HG03095 (cell line): ENCODE data around the gene NIPSNAP2.
"Not testable (repeated sequence)": the region's sequence is repeated elsewhere in the genome, so short reads cannot be mapped to it uniquely, and the experiment has no call there.

Source experiments
- ATAC-seq: cut with Tn5 transposase; IDR thresholded peaks from one replicate; pipeline ENCODE4 v1.9.1; 2021; ENCODE audit warnings: moderate library complexity; ENCODE audit not compliant: unreplicated experiment

Gene NIPSNAP2

DNA sequence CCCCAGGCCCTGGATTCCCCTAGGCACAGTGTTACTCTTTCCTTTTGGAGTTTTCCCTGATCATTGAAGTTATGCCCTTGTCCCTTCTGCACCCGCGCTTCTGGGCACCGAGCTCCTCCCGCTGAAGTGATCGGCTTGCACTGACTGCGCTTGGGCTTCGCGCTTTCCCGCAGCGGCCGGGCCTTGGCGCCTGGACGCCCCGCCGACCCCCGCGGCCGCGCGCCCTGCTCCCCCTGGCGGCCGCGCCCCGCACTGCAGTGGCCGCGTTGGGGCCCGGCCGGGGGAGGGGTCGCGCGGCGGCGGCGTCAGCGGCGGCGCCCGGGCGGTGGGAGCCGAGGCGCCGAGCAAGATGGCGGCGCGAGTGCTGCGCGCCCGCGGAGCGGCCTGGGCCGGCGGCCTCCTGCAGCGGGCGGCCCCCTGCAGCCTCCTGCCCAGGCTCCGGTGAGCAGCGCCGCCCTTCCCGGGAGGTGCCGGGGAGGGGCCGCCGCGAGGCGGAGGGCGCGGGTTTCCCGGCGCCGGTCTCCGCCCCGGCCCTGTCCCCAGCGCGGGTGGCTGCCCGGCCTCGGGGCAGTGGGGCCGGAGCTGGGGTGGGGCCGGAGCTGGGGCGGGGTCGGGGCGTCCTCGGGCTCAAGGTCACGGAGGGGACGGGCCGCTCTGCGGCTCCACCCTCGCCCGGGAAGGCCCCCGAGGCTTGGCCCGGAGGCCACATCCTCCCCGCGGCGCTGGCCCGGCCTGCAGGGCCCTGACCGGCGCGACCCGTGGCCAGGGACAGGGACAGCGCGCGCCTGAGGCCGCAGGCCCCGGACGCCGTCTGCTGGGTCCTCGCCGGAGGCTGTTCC lies at the start of gene NIPSNAP2:
Gene NIPSNAP2 (plus strand): TSS at position 325 of the 839 bp plus-strand sequence. CDS start 25 bp downstream, at position 350.
- ATAC-seq: peak; percentile 73

DNA sequence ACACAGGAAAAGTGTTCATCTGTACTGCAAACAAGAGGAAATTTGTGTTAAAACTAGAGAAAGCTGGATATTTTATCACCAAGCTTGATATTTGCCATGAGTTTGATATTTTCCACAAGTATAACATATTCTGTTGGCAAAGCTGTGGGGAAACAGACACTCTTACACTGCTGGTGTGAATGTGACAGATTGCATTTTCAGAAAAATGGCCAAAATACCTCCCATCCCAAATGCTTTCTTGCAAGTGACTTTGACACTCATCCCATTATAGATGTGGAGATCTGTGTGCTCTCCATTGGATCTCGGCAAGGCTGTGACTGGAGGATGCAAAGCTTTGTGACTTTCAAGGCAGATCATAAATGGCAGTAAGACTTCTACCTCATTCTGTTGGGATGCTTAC lies 46.6 kb upstream of the NIPSNAP2 start:
- ATAC-seq: no peak

DNA sequence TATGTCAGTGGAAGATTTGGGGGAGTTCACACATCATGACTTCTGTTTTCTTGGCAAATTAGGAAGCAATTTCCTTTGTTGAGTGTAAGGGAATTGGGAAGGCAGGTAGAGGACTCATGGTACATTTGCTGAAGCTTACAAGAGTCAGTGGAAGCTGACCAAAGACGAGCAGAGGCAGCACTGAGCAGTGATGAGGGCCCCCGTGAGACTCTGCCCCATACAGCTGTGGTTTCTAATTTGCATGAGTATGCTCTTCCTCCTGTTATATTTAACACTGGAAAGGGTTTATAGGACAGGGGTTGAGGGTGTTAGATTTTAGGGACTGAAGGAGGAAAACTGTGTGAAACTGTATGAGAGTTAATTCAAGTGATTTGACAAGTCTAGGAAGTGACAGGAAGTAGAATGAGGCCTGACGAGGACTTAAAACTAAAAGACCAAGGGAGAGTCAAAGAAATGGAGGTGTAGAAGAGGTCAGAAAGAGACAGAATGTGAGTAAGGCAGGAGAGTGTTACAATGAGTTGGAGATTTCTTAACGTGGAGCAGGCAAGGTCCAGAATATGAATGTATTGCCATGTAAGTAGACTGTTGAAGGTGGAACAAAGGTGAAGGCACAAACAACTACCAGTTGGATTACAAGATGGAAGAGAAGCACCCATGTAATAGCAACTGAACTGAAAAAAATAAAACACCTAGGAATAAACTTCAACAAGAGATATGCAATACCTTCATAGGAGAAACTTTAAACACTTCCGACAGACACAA lies 36.2 kb upstream of the NIPSNAP2 start:
- ATAC-seq: no peak

DNA sequence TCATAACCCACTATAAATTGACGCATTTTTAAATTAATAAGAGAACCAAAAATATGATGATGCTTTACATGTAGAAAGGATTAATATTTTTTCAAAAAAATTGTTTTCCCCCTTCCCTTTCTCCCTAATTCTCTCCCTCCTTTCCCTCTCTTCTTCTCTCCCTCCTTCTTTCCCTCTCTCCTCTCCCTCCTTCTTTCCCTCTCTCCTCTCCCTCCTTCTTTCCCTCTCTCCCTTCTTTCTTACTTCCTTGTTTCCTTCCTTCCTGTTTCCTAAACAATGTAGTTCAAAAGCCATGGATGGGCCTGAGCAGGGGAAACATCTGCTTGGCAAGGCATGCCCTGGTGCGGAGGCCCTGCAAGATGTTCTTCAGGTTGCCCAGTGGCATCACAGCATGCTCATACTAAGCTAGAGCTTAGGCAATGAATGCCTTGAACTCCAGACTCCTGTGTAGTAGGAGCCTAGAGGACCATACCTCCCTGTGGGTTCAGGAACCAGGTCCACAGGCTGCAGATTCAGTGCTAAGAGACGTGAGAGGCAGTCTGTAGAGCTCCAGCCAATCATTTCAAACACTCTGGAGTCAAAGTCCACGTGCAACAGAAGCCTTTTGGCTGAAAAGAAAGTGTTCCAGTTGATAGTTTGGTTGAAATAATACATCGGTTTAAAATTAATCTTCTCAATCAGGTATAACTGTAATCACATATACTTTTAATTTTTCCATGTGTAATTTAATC lies 32.8 kb upstream of the NIPSNAP2 start:
- ATAC-seq: no peak

DNA sequence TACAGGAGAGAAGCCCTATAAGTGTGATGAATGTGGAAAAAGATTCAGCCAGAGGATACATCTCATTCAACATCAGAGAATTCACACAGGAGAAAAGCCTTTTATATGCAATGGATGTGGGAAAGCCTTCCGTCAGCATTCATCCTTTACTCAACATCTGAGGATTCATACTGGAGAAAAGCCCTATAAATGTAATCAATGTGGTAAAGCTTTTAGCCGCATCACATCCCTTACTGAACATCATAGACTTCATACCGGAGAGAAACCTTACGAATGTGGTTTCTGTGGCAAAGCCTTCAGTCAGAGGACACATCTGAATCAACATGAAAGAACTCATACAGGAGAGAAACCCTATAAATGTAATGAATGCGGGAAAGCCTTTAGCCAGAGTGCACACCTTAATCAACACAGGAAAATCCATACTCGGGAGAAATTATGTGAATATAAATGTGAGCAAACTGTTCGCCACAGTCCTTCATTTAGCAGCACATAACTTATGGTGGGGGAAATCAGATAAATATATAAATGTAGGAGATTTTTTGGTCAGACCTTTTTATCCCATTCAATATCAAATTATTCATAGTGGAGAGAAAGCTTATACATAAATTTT lies 24.8 kb upstream of the NIPSNAP2 start:
- ATAC-seq: no peak

GRCh38 chr7:55946545-55946944 lies 17.8 kb upstream of the NIPSNAP2 start:
- ATAC-seq: no peak

DNA sequence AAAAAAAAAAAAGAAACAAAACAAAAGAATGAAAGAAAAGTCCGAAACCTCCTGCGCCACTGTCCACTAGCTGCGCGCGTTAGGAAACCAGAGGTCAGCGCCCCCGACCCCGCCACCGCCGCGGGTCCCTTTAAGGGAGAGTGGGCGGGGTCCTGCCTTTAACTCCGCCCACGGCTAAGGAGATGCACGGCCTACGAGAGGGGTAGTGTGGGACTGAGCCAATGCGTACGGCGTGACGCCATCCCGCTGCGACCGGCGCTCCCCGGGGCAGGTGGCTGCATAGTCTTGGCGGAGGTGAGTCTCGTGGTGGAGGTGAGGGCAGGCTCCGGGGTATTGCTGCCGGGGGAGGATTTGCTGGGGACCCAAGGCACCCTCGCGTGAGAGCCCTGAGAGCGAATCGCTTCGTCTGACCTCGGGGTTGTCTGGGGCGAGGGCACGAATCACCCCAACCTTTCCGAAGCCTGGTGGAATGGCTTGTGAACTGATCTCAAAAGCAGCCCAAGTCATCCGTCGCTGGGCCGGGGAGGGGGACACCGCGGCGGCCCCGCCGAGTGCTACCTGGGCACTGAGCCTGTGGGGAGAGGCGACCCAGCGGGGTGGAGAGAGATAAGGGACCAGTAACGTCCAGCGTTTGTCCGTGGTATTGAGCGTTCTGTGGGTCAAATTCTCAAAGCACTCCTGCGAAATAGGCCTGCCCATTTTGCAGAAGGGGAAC lies 12.6 kb upstream of the NIPSNAP2 start, which contains the start of gene MRPS17:
Gene MRPS17 (plus strand): TSS at position 241 of the 715 bp plus-strand sequence. CDS start 1,319 bp downstream, outside the sequence.
- peak; percentile 99 for ATAC-seq

DNA sequence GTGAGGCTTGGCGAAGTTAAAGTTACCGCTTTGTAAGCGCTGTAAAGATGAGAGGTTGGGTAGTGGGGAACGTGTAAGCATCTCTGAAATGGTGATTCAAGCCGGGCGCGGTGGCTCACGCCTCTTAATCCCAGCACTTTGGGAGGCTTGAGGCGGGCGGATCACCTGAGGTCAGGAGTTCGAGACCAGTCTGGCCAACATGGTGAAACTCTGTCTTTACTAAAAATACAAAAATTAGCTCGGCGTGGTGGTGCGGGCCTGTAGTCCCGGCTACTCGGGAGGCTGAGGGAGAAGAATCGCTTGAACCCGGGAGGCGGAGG lies 12.1 kb upstream of the NIPSNAP2 start:
- ATAC-seq: not testable (repeated sequence)

DNA sequence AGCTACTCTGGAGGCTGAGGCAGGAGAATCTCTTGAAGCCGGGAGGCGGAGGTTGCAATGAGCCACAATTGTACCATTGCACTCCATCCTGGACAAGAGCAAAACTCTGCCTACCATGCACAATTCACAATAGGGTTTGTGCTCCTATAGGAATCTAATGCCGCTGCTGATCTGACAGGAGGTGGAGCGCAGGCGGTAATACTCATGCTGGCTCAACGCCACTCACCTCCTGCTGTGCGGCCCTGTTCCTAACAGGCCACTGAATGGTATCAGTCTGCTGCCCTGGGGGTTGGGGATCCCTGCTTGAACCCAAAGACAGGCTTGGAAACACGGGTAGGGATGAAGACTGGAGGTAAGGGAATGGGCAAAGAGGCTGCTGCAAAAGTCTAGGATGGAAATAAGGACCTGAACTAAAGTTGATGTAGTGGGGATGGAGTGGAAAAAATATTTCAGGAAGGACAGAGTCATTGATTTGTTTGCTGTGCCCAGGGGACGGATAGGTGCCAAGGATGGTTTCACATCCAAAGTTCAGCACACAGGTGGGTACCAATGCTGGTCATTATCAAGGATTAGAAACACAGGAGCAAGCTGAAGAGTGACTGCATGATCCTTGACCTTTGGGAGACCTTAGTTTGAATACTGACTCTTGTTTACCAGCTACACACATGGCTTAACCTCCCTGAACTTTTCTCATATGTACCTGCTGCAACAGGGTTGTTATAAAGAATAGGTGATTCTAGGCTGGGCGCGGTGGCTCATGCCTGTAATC lies 10.5 kb upstream of the NIPSNAP2 start:
- no peak for ATAC-seq

- no peak for ATAC-seq
Observed at GRCh38 chr7:55957190-55957589, 7.2 kb upstream of the NIPSNAP2 start.

DNA sequence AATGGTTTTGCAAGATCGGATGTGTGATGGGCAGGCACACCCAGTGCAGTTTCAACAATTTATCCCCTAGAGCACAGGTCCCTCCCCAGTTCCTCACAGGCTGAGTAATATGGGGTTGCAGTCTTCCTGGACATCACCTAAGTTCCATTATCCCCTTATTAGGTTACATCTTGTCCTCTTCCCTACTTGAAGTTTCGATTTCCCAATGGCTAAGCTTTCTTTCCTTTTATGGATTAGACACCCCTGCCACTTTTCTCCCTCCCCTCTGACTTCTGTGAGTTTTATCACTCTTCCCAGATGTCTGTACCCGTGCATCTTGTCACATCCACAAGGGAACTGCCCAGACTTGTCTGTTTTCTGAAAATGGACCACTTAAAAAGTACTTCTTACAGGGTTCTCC lies 2.4 kb upstream of the NIPSNAP2 start:
- ATAC-seq: no peak

DNA sequence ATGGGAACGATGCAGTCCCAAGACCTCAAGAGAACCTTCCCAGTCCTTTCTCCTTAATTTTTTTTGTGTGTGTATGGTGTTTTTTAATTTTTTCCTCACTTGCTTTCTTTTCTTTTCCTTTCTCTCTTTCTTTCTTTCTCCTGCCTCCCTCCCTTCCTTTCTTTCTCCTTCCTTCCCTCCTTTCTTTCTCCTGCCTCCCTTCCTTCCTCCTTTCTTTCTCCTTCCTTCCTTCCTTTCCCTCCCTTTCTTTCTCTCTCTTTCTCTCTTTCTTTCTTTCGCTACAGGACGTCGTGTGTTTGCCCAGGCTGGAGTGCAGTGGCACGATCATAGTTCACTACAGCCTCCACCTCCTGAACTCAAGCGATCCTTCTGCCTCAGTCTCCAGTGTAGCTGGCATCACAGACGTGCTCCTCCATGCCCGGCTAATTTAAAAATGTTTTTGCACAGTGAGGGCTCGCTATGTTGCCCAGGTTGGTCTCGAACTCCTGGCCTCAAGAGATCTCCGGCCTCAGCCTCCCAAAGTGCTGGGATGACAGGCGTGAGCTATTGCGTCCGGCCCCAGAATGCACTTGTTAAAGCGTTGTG lies 709 bp upstream of the NIPSNAP2 start:
- ATAC-seq: no peak

DNA sequence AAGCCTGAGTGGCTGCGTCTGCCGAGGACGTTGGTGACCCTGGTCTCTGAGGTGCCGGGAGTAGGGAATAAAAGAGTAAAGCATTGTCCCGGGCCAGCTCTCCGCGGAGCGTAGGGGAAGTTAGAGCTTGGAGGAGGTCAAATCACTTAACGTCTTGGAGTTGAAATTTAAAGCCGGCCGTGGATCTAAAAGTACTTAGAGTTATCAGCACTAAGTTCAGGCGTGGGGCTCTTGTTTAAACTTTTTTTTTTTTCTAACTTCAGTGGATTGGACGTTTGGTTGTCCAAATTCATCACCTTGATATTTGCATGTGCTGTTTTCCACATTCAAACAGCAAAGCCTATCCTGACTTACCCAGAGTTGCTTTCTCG lies 700 bp downstream of the NIPSNAP2 start:
- no peak for ATAC-seq

- no peak for ATAC-seq
Observed at GRCh38 chr7:55965805-55966421, 1.5 kb downstream of the NIPSNAP2 start.

GRCh38 chr7:55966851-55967250 lies 2.5 kb downstream of the NIPSNAP2 start:
- ATAC-seq: no peak

DNA sequence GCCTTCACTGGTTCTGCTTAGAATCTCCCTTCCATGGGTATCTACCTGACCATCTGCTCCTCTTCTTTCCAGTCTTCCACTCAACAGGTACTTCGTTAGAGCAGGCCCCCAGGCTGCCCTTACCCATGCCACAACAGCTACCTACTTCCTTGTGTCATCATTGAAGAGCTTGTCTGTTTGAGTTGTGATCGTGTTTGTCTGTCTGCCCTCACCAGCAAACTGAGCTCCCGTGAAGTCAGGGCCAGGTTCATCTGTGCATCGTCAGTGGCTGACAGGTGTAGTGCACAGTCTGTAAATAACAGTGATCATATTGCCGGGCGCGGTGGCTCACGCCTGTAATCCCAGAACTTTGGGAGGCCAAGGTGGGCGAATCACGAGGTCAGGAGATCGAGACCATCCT lies 5.0 kb downstream of the NIPSNAP2 start:
- no peak for ATAC-seq

DNA sequence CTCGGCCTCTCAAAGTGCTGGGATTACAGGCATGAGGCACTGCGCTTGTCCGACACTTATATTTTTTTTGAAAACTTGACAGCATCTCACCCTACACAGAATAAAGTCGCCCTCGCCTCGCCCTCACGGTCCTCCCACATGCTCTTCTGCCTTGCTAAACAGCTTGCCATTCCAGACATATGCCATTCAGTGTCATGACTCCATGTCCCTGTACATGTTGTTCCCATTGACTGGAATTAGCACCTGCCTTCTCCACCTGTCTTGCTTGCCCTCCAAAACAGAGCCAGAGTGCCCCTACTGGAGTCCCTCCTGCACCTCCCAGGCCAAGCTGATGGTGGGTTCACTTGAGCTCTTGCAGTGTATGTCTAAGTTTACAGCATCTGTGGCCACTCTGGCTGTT lies 6.2 kb downstream of the NIPSNAP2 start:
- no peak for ATAC-seq

GRCh38 chr7:55970978-55971377 lies 6.6 kb downstream of the NIPSNAP2 start:
- ATAC-seq: no peak

- ATAC-seq: no peak
Observed at GRCh38 chr7:55973747-55974250, 9.4 kb downstream of the NIPSNAP2 start.
